Measurements from ENCODE around the gene DAPK1. TPM values are rescaled to one million over a fixed set of nuclear protein-coding genes. Genes with fewer than 3 reads are reported as not detected.

The DAPK1 gene
- total and polyA plus RNA-seq, 2 donors (not counting 1 experiment from before 2014, with no cell fraction given) = 1.7 to 2.8 TPM

DNA sequence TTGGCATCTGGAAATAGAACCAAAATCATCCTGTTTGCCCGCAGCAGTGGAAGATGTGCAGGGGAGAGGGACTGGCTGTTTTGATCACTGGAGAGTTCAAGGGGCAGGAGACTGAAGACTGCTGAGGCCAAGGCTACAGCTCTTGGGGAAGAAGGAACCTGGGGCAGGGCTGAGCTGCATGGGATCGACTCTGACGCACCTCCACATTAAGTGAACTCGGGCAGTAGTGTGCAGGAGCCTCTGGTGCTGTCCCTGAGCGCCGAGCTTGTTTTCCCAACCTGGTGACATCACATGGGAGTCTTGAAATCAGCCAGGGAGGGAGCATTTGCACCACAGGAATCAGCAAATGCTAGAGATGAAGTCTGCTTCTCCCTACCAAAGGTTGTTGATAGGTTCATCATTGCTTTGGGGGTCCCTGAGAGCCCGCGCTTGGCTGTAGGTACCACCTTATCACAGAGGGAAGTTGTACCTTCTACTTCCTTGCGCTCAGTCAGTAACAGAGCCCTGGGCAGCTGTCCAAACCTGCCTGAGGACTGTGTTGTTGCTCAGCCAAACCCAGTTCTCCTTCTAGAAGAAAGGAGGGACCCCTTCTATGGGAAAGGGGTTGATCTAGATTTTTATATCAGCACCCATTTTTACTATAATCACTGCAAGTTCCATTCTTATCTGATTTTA lies 175.9 kb downstream of the DAPK1 start:
- intact Hi-C loops (cut with micrococcal nuclease) = no loop called here
- Histone ChIP-seq H3K27me3 (replicated peaks in 1 of 4; ENCODE audit: control extremely low read depth in 1 of 4, control insufficient read depth in 3 of 4, insufficient read depth in 4 of 4, low read length in 3 of 4) (peaks cover 0 to 2% (median 0%) of the 10 kb centered on the region in 4 experiments), H3K9ac (ENCODE audit: low read length) (no peak overlapping the region), H3K9me3 (ENCODE audit: control extremely low read depth in 1 of 3, control insufficient read depth in 2 of 3, insufficient read depth in 1 of 3, low read length in 2 of 3) (peaks cover 0 to 3% (median 0%) of the 10 kb centered on the region in 3 donors), H3K27ac (ENCODE audit: low read length in 2 of 2) (no peak overlapping the region), H3K79me2 (ENCODE audit: control insufficient read depth, insufficient read depth, low read length) (no peaks in the 10 kb centered on the region), H3K4me3 (ENCODE audit: control extremely low read depth in 1 of 5, extremely low read depth in 1 of 5, insufficient read depth in 1 of 5, low read depth in 2 of 5, low read length in 4 of 5) (no peak overlapping the region), H4K20me1 (ENCODE audit: control insufficient read depth, insufficient read depth, low read length, poor library complexity, severe bottlenecking) (no peaks in the 10 kb centered on the region), H3K4me1 (ENCODE audit: control insufficient read depth in 2 of 2, insufficient read depth in 2 of 2, low read length in 2 of 2) (no peaks in the 10 kb centered on the region), H3K4me2 (replicated peaks; ENCODE audit: low read depth, low read length, poor library complexity, severe bottlenecking) (no peak overlapping the region), H3K36me3 (replicated peaks in 1 of 2; ENCODE audit: control extremely low read depth in 1 of 2, control insufficient read depth in 1 of 2, extremely low read depth in 1 of 2, insufficient read depth in 2 of 2, low read length in 1 of 2) (no peaks in the 10 kb centered on the region), H2AFZ (ENCODE audit: insufficient read depth, low read depth, low read length, poor library complexity, severe bottlenecking) (no peak overlapping the region)
- DNase-seq (no peak), ATAC-seq (ENCODE audit: low read depth) (no peak)
- Mint-ChIP-seq H3K9me3 (ENCODE audit: insufficient read depth) (no peaks in the 10 kb centered on the region), H3K4me3 (no peak overlapping the region), H3K27me3 (peaks cover 1% of the 10 kb centered on the region), H3K27ac (no peak overlapping the region), H3K4me1 (no peaks in the 10 kb centered on the region)
- 88% methylated on average over 9 of the region's 9 CpGs for WGBS (ENCODE audit: insufficient coverage)
- POLR2A ChIA-PET = no interaction called here
- TF ChIP-seq EZH2 (IDR thresholded peaks at IDR 0.05; ENCODE audit: borderline replicate concordance, insufficient read depth, low read depth, low read length, poor library complexity, severe bottlenecking) = no peak
- TF ChIP-seq, protein P1, sequence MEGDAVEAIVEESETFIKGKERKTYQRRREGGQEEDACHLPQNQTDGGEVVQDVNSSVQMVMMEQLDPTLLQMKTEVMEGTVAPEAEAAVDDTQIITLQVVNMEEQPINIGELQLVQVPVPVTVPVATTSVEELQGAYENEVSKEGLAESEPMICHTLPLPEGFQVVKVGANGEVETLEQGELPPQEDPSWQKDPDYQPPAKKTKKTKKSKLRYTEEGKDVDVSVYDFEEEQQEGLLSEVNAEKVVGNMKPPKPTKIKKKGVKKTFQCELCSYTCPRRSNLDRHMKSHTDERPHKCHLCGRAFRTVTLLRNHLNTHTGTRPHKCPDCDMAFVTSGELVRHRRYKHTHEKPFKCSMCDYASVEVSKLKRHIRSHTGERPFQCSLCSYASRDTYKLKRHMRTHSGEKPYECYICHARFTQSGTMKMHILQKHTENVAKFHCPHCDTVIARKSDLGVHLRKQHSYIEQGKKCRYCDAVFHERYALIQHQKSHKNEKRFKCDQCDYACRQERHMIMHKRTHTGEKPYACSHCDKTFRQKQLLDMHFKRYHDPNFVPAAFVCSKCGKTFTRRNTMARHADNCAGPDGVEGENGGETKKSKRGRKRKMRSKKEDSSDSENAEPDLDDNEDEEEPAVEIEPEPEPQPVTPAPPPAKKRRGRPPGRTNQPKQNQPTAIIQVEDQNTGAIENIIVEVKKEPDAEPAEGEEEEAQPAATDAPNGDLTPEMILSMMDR (IDR thresholded peaks at IDR 0.05) = no peak
- CTCF ChIA-PET = no interaction called here

DNA sequence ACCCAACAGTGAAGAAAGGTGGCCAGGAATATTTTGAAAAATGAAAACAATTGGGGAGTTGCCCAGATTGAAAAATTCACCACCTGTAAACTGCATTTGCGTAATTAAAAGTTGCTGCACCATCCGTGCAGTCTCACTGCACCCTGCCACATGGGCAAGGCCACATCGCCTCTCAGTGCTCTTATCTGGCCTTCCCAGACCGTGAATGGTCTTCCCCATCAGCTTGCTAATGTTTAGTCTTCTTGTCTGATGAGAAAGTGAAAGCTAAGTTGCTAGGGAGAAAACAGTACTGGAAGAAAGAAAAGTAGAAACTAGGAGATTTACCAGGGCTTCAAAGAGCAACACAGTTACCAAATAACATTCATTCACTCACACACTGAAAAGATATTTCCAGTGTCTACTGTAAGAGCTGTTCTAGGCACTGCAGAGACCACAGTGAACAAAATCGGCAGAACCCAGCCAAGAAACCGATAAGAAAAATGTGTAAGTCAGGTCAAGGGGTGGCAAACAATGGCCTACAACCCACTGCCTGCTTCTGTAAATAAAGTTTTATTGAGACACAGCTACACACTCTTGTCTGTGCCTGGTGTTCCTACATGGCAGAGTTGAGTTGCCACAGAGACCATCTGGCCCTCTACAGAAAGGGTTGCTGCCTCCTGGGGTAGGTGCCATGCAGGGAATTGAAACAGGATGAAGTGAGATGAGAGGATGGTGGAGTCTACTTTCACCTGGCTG lies 177.1 kb downstream of the DAPK1 start:
- H3K27ac Mint-ChIP-seq = no peak overlapping the region
- intact Hi-C loops (cut with micrococcal nuclease) = loop anchor here (5.0 kb wide), 1 partner anchor 903 kb away; no protein-coding TSS in a partner anchor
- H3K4me1 Mint-ChIP-seq = no peaks in the 10 kb centered on the region
- POLR2A ChIA-PET = no interaction called here
- Histone ChIP-seq H3K4me2 (replicated peaks; ENCODE audit: low read depth, low read length, poor library complexity, severe bottlenecking) (no peak overlapping the region), H3K27ac (ENCODE audit: low read length in 2 of 2) (no peak overlapping the region), H3K36me3 (replicated peaks in 1 of 2; ENCODE audit: control extremely low read depth in 1 of 2, control insufficient read depth in 1 of 2, extremely low read depth in 1 of 2, insufficient read depth in 2 of 2, low read length in 1 of 2) (no peaks in the 10 kb centered on the region), H3K27me3 (replicated peaks in 1 of 4; ENCODE audit: control extremely low read depth in 1 of 4, control insufficient read depth in 3 of 4, insufficient read depth in 4 of 4, low read length in 3 of 4) (peaks cover 0 to 2% (median 0%) of the 10 kb centered on the region in 4 experiments), H3K9me3 (ENCODE audit: control extremely low read depth in 1 of 3, control insufficient read depth in 2 of 3, insufficient read depth in 1 of 3, low read length in 2 of 3) (peaks cover 0 to 3% (median 0%) of the 10 kb centered on the region in 3 donors), H3K79me2 (ENCODE audit: control insufficient read depth, insufficient read depth, low read length) (no peaks in the 10 kb centered on the region), H3K4me1 (ENCODE audit: control insufficient read depth in 2 of 2, insufficient read depth in 2 of 2, low read length in 2 of 2) (no peaks in the 10 kb centered on the region), H2AFZ (ENCODE audit: insufficient read depth, low read depth, low read length, poor library complexity, severe bottlenecking) (no peak overlapping the region), H3K9ac (ENCODE audit: low read length) (no peak overlapping the region), H3K4me3 (ENCODE audit: control extremely low read depth in 1 of 5, extremely low read depth in 1 of 5, insufficient read depth in 1 of 5, low read depth in 2 of 5, low read length in 4 of 5) (no peak overlapping the region), H4K20me1 (ENCODE audit: control insufficient read depth, insufficient read depth, low read length, poor library complexity, severe bottlenecking) (no peaks in the 10 kb centered on the region)
- H3K9me3 Mint-ChIP-seq (ENCODE audit: insufficient read depth) = no peaks in the 10 kb centered on the region
- no peak for DNase-seq
- no peak for ATAC-seq (ENCODE audit: low read depth)
- CTCF ChIA-PET = no interaction called here
- peaks cover 4% of the 10 kb centered on the region for H3K27me3 Mint-ChIP-seq
- WGBS (ENCODE audit: insufficient coverage) = 100% methylated on average over 2 of the region's 6 CpGs
- H3K4me3 Mint-ChIP-seq = no peak overlapping the region
- TF ChIP-seq, protein P1 (IDR thresholded peaks at IDR 0.05) = no peak
- TF ChIP-seq EZH2 (IDR thresholded peaks at IDR 0.05; ENCODE audit: borderline replicate concordance, insufficient read depth, low read depth, low read length, poor library complexity, severe bottlenecking) = no peak
